HepG2 (cell line): Measurements from ENCODE around the gene LAMB4. TPM values are rescaled to one million over a fixed set of nuclear protein-coding genes. Genes with fewer than 3 reads are reported as not detected.

Experiments used
- AKNA ChIP-seq: sonication (generic); formaldehyde crosslinking; IDR thresholded peaks from 2 replicates; pipeline ENCODE4 v1.4.0; 2020; ENCODE audit warnings: missing genetic modification reagents, borderline replicate concordance
- ATF6 ChIP-seq: sonication (generic); formaldehyde crosslinking; conservative IDR thresholded peaks from 2 replicates; pipeline ENCODE4 v1.4.0; 2020; ENCODE audit warnings: missing genetic modification reagents
- BORCS8-MEF2B ChIP-seq: sonication (generic); formaldehyde crosslinking; IDR thresholded peaks from 2 replicates; pipeline ENCODE4 v1.8.0; 2022; ENCODE audit warnings: mild to moderate bottlenecking, missing genetic modification reagents
- CBX2 ChIP-seq, 2 experiments: fragments of 200-600 bp in 1 of 2; sonication (generic); formaldehyde crosslinking in 1 of 2; IDR thresholded peaks; 2 replicates each; pipeline versions ENCODE4 v1.7.0 to v1.8.1; 2018 to 2022; ENCODE audit warnings: low read depth in 2 of 2, low read length in 1 of 2, mild to moderate bottlenecking in 1 of 2, missing genetic modification reagents in 1 of 2
- CREM ChIP-seq, 2 experiments: sonication (generic) in 1 of 2; formaldehyde crosslinking in 1 of 2; IDR thresholded peaks; 2 replicates each; pipeline versions ENCODE4 v1.4.0 to v1.6.1; 2016 to 2020; ENCODE audit warnings: antibody characterized with exemption in 1 of 2, mild to moderate bottlenecking in 1 of 2, missing genetic modification reagents in 1 of 2
- FOXA1 ChIP-seq, 2 experiments: fragments of 450-650 bp in 1 of 2; sonication (generic) in 1 of 2; formaldehyde crosslinking in 1 of 2; IDR thresholded peaks; 2 replicates each; pipeline versions ENCODE4 v1.4.0 to v1.6.1; 2016 to 2020; ENCODE audit warnings: missing genetic modification reagents in 1 of 2
- HNRNPK ChIP-seq: fragments of 200-400 bp; formaldehyde crosslinking; IDR thresholded peaks from 2 replicates; pipeline ENCODE4 v1.6.1; 2018; ENCODE audit warnings: low read length, low read depth, moderate library complexity, mild to moderate bottlenecking; ENCODE audit not compliant: poor library complexity, severe bottlenecking
- KAT2B ChIP-seq: fragments of 150-350 bp; IDR thresholded peaks from 2 replicates; pipeline ENCODE4 v1.6.1; 2014; ENCODE audit warnings: low read depth, low read length, borderline replicate concordance
- NR2F6 ChIP-seq, 2 experiments: IDR thresholded peaks; 2 replicates each; pipeline ENCODE4 v1.6.1; 2016; ENCODE audit warnings: antibody characterized with exemption in 1 of 2, mild to moderate bottlenecking in 1 of 2
- PHF21A ChIP-seq: sonication (generic); formaldehyde crosslinking; IDR thresholded peaks from 2 replicates; pipeline ENCODE4 v1.5.0; 2020; ENCODE audit warnings: mild to moderate bottlenecking, missing genetic modification reagents
- RXRB ChIP-seq: IDR thresholded peaks from 2 replicates; pipeline ENCODE4 v1.6.1; 2016; ENCODE audit warnings: borderline replicate concordance, missing genetic modification reagents, missing compliant biosample characterization
- SNAPC5 ChIP-seq: sonication (generic); formaldehyde crosslinking; IDR thresholded peaks from 2 replicates; pipeline ENCODE4 v1.8.1; 2023; ENCODE audit warnings: mild to moderate bottlenecking, missing genetic modification reagents, borderline replicate concordance
- SOX13 ChIP-seq, 3 experiments: fragments of 450-650 bp in 1 of 3; sonication (generic) in 1 of 3; formaldehyde crosslinking in 1 of 3; IDR thresholded peaks in 2 of 3; conservative IDR thresholded peaks in 1 of 3; 2 replicates each; pipeline versions ENCODE4 v1.5.0 to v1.6.1; 2016 to 2020; ENCODE audit warnings: antibody characterized with exemption in 1 of 3, mild to moderate bottlenecking in 1 of 3, missing compliant biosample characterization in 1 of 3, missing genetic modification reagents in 1 of 3, moderate library complexity in 1 of 3
- TBX2 ChIP-seq: sonication (generic); formaldehyde crosslinking; IDR thresholded peaks from 2 replicates; pipeline ENCODE4 v1.5.0; 2020; ENCODE audit warnings: missing genetic modification reagents, mild to moderate bottlenecking, borderline replicate concordance
- ZNF513 ChIP-seq: sonication (generic); formaldehyde crosslinking; conservative IDR thresholded peaks from 2 replicates; pipeline ENCODE4 v1.5.0; 2020; ENCODE audit warnings: missing genetic modification reagents
- ZNF788 ChIP-seq: sonication (generic); formaldehyde crosslinking; IDR thresholded peaks from 2 replicates; pipeline ENCODE4 v1.5.0; 2020; ENCODE audit warnings: mild to moderate bottlenecking, missing genetic modification reagents, borderline replicate concordance
- ZNF83 ChIP-seq: sonication (generic); formaldehyde crosslinking; IDR thresholded peaks from 2 replicates; pipeline ENCODE4 v1.4.0; 2020; ENCODE audit warnings: missing genetic modification reagents, mild to moderate bottlenecking, borderline replicate concordance
- polyA plus RNA-seq, 8 experiments: library from polyadenylated mRNA; depleted of rRNA in 3 of 8; stranded (reverse) in 7 of 8; unstranded in 1 of 8; fragments of >200 nt; fragmentation: Illumina TruSeq in 4 of 8; extraction: Trizol in 4 of 8; gene quantifications; 2 replicates each; pipeline versions ENCODE4 v1.2.1 to v1.2.3, GENCODE V29; 2011 to 2016; ENCODE audit warnings: low read depth in 4 of 8, missing spikeins in 1 of 8, mixed read lengths in 1 of 8; ENCODE audit not compliant: insufficient read depth in 1 of 8
- total RNA-seq, 5 experiments: library from RNA; depleted of rRNA; stranded (reverse); fragments of >200 nt; fragmentation: Illumina TruSeq; extraction: Trizol; gene quantifications; 2 replicates each; pipeline ENCODE4 v1.2.3, GENCODE V29; 2016; ENCODE audit warnings: low read depth in 1 of 5

LAMB4 gene
- total and polyA plus RNA-seq, 2 of the 13 experiments (the other 11 are each of a cell fraction or from before 2014, with no cell fraction given) = 0.05 TPM; not detected in 1

GRCh38 chr7:107995184-107996071 lies 134.7 kb downstream of the LAMB4 start (continued):
- TF ChIP-seq KAT2B = no peak
- TF ChIP-seq CREM (IDR thresholded peaks at IDR 0.05) = peak; percentile 47; the same call in 1 of the 2 replicates
- no peak for TF ChIP-seq CREM (CRISPR knock-in tag; IDR thresholded peaks at IDR 0.05)
- no peak for TF ChIP-seq ATF6 (CRISPR knock-in tag)
- no peak for TF ChIP-seq CBX2 (IDR thresholded peaks at IDR 0.05; ENCODE audit: low read depth, low read length)
- TF ChIP-seq CBX2 (CRISPR knock-in tag; IDR thresholded peaks at IDR 0.05; ENCODE audit: low read depth) = no peak
- no peak; the same call in 1 of the 2 replicates for TF ChIP-seq ZNF788 (CRISPR knock-in tag)
- TF ChIP-seq ZNF83 (CRISPR knock-in tag) = no peak
- TF ChIP-seq NR2F6 (IDR thresholded peaks at IDR 0.05) = peak; percentile 56
- peak; percentile 57 for TF ChIP-seq NR2F6 (CRISPR knock-in tag; IDR thresholded peaks at IDR 0.05)
- no peak for TF ChIP-seq SNAPC5
- TF ChIP-seq HNRNPK = no peak
- TF ChIP-seq PHF21A (CRISPR knock-in tag) = peak; percentile 58
- no peak for TF ChIP-seq ZNF513 (CRISPR knock-in tag)
- no peak for TF ChIP-seq FOXA1 (IDR thresholded peaks at IDR 0.05)
- 0 out of 2 replicates have a peak, but pooled peaks have one; percentile 17 for TF ChIP-seq FOXA1 (CRISPR knock-in tag; IDR thresholded peaks at IDR 0.05)
- no peak for TF ChIP-seq BORCS8-MEF2B (CRISPR knock-in tag)
- peak; percentile 68; the same call in 1 of the 2 replicates for TF ChIP-seq TBX2
- no peak for TF ChIP-seq SOX13 (IDR thresholded peaks at IDR 0.05)
- peak in 1 of 2 experiments; percentile 64; a peak in 2 of 4 replicates for TF ChIP-seq SOX13 (CRISPR knock-in tag; conservative IDR thresholded peaks at IDR 0.05 in 1 of 2, IDR thresholded peaks at IDR 0.05 in 1 of 2)
- no peak for TF ChIP-seq AKNA (CRISPR knock-in tag)
- TF ChIP-seq RXRB (CRISPR knock-in tag) = peak; percentile 49
